A375 (cell line): ENCODE data around the gene PFKL. TPM values are rescaled to one million over a fixed set of nuclear protein-coding genes. Genes with fewer than 3 reads are reported as not detected.

Source experiments
- total RNA-seq: library from RNA; depleted of rRNA; stranded (reverse); fragments of >200 nt; shearing (Covaris generic); gene quantifications from 2 replicates; pipeline ENCODE4 v1.2.3, GENCODE V29; 2014; rRNA removed

Gene PFKL
- 78.9 and 92.7 TPM in 2 replicates for total RNA-seq

DNA sequence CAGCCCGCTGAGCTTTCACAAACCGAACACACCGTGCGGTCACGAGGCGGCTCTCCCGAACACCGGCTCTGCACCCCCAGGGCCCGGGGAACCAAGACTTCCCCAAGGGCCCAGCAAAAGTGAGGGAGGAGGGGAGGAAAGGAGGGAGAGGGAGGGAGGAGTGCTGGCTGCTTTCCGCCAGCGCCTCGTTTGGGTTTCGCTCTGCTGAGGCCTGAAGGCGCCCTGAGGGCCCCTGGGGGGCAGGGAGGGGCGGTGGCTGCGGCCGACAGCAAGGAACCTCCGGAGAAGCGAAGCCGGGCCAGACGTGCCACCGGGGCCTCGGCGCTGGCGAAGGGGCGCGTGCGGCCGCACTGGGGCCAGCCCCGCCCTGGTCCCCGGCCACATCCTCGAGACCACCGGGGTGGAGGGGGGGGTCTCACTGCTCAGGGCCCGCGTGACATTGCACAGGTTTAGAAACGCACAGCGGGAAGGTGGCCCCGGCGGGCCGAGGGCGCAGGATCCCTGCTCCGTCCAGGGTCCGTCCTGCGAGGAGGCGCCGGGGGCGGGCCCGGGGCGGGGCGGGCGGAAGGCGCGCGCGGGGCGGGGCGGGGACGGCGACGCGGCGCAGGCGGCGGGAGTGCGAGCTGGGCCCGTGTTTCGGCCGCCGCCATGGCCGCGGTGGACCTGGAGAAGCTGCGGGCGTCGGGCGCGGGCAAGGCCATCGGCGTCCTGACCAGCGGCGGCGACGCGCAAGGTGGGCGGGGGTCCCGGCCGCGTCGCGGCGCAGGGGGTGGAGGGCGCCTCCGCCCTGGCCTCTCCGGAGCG is at the start of gene PFKL:
PFKL (plus strand) TSS at position 596 of the 804 bp plus-strand sequence; CDS start at position 649, 53 bp downstream.

DNA sequence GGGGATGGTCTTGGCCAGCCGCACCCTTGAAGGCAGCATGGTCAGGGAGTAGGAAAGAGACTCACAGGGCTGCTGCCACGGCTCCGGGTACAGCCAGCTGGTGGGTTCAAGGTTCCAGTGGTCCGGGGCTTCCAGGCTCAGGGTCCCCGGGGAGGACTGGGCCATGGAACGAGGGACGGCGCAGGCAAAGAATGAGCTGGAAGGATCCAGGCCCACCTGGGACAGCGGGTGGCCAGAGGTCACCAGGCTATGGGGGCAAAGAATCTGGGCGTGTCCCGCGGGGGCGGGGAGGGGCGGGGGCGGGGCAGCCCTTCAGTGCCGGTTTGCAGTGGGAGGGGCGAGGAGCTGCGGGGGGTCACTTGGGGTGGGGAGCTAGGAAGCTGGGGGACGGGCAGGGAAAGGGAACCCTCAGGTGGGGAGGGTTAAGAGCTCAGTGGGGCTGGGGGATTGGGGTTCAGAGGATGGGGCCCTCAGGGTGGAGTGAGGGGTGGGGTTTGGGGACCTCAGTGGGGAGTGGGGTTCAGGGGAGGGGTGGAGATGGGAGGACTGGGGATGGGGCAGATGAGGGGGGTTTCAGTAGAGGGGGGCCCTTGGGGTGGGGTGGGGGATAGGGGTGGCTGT is 38.1 kb upstream of the PFKL start, which contains the start of gene DNMT3L:
DNMT3L (minus strand) TSS at position 223 of the 621 bp plus-strand sequence. CDS start 638 bp downstream, outside the sequence.

DNA sequence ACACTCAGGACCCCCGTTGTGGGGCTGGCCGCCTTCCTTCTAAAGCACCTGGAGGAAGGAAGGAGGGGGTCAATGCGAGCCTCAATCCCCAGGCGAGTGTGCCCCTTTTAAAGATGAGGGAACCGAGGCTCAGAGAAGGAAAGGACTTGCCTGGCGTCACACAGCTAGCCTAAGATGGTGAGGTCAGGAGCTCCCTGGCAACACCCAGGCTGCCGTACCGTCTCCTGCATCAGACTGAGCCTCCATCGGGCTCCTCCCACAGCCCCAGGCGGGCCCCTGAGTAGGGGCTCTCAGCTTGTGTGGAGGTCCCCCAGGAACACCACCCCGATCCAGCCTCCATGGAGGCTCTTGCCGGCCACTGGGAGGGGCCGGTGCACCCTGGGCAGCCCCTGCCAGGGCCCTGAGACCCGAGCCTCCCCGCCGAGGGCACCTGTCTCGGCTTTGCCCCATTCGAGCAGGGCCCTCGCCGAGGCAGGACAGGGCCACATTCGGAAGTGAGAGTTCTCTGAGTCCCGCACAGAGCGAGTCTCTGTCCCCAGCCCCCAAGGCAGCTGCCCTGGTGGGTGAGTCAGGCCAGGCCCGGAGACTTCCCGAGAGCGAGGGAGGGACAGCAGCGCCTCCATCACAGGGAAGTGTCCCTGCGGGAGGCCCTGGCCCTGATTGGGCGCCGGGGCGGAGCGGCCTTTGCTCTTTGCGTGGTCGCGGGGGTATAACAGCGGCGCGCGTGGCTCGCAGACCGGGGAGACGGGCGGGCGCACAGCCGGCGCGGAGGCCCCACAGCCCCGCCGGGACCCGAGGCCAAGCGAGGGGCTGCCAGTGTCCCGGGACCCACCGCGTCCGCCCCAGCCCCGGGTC is 14.5 kb upstream of the PFKL start, which contains the start of gene AIRE:
AIRE (plus strand) TSS at position 739 of the 855 bp plus-strand sequence. CDS start 131 bp downstream, outside the sequence.

DNA sequence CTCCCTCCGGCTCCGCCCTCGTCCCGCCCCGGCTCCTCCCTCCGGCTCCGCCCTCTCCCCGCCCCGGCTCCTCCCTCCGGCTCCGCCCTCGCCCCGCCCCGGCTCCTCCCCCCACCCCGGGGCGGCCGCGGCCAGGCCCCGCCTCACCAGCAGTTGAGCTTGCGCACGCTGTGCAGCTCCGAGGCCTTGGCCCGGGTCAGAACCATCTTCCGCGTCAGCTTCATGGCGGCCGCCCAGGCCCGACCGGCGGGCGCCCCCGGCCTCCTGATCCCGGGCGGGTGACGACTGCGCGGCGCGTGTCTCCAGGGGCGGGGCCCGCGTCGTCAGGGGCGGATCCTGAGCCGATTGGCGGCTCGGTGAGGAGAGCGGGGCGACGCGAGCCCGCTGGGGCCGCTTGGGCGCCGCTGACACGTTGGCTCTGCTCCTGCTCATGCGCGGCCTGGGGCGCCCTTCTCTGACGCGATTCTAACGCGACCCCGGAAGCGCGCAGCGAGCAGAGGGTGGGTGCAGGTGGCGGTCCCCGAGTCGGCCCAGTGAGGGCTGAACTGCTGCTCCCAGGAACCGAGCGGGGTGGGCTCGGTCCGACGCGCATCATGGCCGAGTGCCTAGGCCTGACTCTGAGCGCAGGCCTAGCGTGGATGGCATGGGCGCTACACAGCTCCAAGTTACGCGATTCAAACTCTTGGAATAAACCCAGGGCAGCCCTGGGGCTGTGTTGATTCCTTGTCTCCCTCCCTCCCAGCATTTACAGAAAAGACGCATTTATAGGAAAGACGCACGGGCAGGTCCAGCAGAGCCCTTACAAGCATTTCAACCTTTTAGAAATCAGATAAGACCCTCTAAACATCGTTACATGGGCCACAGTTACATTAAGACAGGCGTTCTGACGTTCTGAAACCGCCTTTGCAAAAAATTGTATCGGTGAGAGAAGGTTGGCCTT is 39.4 kb downstream of the PFKL start, which contains the start of gene CFAP410:
CFAP410 (minus strand) TSS at position 420 of the 940 bp plus-strand sequence; CDS start at position 224, 196 bp downstream.

DNA sequence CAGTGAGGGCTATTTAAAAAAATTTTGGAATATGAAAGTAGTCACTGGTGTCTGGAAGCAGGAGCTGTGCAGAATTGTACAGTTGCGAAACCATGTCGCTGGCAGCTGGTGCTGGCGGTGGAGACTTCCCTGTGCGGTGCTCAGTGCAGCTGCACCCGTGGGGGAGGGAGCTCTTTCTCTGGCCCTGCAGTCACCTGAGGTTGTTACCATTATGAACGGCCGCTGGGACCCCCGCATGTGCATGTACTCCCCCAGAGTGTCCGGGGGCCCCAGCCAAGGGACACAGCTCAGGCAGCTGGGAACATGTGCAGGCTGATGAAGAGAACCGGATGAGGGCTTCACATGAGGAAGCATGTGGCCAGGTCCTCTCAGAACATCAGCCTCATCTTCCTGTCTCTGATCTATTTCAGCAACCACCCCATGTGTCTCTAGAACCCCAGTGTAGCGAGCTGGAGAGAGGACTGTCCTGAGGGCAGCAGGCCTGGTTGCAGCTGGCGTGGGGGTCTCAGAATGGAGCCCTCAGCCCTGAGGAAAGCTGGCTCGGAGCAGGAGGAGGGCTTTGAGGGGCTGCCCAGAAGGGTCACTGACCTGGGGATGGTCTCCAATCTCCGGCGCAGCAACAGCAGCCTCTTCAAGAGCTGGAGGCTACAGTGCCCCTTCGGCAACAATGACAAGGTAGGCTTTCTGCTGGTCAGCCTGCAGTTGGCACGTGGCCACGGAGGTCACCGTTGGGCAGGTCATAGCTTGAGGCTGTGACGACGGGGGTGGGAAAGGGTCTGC is 53.5 kb downstream of the PFKL start, which contains the start of gene TRPM2:
TRPM2 (plus strand) TSS at position 431 of the 780 bp plus-strand sequence; CDS start at position 511, 80 bp downstream.

Other genes with a start within 250 kb of the PFKL start
- 28.7 and 37.9 TPM in 2 replicates for gene PWP2, start 192.7 kb upstream of the PFKL start, total RNA-seq
- gene GATD3, start 166.4 kb upstream of the PFKL start, total RNA-seq, result 32.6 TPM in 2 replicates
- 0.26 and 0.27 TPM in 2 replicates for gene ICOSLG, start 59.1 kb upstream of the PFKL start, total RNA-seq
- not detected in 2 replicates for gene DNMT3L, start 38.2 kb upstream of the PFKL start, total RNA-seq
- gene AIRE, start 14.2 kb upstream of the PFKL start, total RNA-seq, result not detected in 2 replicates
- 15.6 and 16.9 TPM in 2 replicates for gene CFAP410, start 39.3 kb downstream of the PFKL start, total RNA-seq
- 11.1 and 11.2 TPM in 2 replicates for gene TRPM2, start 53.6 kb downstream of the PFKL start, total RNA-seq
- gene LRRC3, start 155.5 kb downstream of the PFKL start, total RNA-seq, result 0.08 and 0.11 TPM in 2 replicates
- gene KRTAP10-1, start 240.1 kb downstream of the PFKL start, total RNA-seq, result not detected in 2 replicates